RPMI8226 (cell line): ENCODE measurements around the gene ASB13.

Source experiments
- DNase-seq: peaks from one replicate; pipeline ENCODE4 v3.0.0-alpha.2; 2015

Gene ASB13

DNA sequence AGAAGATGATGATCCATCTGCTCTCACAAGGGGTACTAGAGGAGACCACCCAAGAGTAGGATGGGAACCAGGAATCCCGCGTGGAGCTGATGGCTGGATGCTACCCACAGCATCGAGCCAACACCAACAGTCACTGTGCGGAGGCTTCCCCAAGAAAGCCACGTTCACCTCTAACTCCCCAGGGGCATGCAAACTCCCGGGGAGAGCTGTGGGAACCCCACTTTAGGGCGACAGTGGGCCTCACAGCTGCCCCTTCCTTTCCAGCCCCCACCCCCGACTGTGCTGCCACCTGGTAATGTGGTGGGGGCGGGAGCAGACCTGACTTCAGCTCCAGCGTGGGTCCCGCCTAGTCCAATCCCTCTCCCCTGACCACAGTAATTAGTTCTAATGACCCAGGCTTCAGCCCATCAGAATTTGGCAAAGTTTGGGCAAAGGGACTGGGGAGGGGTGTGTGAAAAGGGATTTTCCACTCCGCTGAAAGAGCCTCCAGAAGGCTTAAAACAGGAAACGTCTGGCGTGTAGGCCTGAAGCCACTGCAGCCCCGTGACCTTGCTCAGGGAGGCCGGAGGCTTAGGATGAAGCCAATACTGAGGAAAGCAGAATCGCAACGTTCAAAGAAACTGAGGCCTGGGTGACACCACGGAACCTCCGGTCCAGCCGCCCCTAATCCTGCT, 20.3 kb downstream of the ASB13 start:
- no peak for DNase-seq

DNA sequence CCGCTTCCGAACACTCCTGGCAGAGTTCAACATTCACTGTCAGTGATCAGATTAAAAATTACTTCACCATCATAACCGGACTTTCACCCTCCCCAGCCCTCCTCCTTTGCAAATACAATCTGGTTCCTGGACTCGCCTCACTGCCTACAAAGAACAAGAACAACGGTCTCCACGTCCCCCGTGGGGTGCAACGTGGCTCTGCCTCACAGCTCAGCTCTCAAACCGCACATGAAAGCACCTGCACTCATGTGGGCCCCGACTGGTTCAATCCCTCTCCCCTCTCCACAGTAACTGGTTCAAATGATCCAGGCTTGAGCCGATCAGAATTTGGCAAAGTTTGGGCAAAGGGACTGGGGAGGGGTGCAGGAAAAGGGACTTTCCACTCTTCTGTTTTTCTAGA, 21.0 kb downstream of the ASB13 start:
- no peak for DNase-seq

DNA sequence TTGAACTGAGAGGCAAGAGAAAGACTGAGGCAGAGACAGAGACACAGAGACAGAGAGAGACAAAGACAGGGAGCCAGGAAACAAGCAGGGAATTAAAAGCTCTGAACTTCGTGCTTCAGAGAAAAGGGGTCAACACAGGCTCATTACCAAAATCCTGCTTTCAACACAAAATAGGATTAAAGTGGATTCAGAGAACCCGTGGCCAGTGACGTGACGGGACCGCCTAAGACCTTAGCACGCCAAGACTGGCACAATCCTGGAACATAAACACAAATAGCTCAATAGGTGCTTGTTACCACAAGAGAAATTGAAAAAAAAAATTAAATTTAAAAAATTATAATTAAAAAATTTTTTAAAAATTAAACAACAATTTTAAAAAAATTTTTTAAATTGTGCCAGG, 21.5 kb downstream of the ASB13 start:
- no peak for DNase-seq

DNA sequence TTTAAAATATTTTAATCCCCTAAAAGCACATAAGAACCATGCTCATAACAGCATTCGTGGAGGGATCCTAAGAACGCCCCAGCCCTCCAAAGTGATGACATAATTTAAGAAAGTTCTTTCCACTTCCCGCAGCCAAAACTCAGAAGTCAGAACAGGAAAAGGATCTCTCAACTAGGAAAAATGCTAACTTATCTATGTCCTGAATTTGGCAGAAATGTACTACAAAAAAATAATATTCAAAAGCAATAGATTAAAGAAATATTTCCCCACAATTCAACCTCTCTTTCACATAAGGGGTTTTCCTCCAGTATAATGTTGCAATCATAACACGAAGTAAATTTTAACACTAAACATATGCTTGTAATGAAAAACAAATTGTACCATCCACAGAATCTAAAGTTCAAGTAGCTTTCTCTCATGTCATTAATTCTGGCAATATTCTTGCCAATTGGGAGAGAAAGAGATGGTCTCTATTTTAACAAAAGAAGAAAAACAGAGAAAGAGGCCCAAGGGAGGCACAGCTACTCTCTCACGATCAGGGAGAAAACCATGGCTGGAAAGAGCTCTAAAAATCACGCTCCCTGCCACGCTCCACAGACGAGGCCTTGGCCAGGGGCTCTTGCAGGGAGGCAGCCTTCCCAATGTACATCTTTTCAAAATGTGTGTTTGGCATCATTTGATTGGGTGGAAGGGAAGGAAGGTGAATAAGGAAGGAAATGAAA, 22.9 kb downstream of the ASB13 start:
- DNase-seq, result no peak

DNA sequence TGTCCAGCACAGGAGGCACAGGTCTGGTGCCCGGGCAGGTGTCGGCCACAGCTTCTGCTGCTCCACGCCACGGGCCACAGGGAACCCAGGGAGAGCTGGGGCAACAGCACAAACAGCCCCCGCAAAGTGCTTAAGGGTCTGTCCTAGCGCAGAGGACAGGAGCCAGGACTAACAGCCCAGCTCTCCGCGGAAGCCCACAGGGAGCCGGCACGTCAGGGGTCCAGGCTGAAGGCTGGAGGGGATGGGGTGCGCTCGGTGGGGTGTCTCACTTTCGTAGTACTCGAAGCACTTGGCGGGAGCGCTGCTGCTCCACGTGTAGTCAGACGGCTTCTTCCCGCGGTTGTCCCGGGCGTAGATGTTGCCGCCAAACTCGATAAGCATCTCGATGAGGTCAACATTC, 24.9 kb downstream of the ASB13 start:
- no peak for DNase-seq

DNA sequence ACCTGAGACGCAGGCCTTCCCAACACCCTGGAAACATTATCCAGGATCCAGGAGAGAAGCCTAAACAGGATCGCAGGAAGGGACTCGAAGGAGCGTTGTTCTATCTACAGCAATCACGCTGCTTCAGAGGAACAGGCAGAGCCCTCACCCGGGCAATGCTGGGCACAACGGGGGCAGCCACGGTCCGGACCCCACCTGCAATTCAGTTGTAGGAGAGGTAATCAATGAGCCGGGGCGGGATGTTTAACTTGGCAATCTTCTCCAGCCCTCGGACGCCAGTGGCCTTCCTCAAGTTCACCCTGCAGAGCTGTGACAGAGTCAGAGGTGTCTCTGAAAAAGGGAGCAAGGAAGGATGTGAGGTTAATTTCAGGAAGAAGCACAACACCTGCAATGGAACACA, 25.9 kb downstream of the ASB13 start:
- no peak for DNase-seq

DNA sequence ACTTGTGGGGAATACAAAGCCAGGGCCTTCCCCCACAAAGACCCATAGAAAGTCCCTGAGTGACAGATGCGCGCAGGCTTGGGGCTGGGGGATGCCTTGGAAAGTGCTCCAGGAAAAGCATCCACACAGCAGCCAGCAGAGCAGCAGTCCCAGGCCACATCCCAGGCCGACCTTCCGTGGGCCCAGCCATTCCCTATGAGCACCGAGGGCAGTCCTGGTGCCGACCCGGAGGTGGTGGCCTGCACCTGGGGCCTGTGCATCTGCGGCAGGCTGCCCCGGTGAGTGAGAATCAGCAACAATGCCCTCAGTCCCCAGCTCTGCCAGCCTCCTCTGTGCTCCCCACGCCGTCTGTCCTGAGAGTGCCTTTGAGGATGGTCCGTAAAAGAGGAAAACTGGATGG, 26.4 kb downstream of the ASB13 start:
- no peak for DNase-seq

DNA sequence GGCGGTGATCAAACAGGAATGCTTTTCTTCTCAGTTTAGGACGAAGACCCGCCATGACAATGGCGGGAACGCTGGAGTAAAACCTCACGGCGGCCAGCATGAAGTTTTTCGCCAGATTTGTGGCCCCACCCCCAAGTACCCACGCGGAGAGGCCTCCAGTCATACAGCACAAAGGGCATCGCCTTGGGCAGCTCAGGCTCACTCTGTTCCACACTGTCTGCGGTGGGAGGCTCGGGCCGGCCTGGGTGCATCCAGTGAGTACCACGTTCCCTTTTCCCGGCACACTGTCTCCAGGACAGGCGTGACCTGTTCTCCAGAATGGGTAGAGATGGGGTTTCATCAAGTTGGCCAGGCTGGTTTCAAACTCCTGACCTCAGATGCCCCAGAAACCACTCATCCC, 27.3 kb downstream of the ASB13 start:
- DNase-seq, result no peak

DNA sequence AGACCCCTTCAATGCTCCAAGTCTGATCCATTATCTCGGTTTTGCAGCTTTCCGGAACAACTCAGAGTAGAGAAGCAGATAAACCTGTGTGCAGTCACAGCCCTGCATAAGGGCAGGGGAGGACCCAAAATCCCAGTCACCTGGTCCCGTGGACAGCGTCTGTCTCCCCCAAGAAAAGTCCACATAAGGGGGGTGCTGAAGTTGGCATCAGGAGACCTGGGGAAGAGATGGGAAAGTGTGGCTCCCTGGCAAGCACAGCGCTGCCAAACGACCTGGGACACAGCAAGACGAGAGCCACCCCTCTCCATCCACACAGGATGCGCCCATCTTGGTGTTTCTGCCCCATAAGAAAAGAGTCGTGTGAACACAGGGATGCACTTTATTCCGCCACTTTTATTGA, 27.9 kb downstream of the ASB13 start:
- no peak for DNase-seq

DNA sequence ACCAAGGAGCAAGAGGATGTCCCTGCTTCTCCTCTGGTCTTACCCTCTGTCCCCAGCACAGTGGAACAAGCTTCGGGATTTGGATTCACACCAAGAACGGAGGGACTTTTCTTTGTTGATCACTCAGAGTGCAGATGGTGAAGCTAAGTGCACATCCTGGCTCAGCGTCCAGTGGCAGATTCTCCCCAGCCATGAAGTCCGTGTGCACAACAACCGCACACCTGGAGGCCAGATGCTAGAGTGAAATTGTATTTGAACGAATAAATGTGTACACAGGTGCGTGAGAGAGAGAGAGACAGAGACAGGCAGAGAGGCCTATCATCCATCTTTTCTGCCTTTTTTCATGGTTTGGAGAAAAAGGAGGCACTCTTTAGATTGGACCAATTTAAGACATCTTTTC, 31.5 kb downstream of the ASB13 start:
- peak; percentile 31 for DNase-seq

DNA sequence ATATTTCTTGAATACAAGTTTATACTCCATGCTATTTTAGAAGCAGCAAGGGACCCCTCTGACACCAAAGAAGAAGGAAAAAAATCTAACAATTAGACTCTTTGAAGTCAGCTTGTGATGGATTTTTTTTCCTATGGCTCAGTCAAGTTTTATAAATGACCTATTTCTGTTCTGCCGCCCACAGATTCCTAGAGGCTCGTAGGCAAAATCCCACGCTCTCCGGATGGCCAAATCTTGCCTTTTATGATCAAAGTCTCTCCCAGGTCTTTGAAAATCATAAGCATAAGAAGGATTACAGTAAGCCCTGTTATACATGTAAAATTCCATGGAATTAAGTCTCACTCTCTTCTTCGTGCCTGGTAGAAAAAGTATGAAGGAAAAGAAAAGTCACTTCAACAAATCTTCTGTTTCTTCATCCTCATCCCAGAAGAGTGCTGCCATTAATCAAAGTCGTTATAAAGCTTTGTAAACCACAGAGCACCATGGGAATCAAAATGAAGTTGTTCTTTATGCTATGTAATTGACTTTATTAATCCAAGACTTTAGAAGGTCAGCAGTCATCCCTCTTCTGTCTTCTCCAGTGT, 33.1 kb downstream of the ASB13 start:
- DNase-seq, result no peak

DNA sequence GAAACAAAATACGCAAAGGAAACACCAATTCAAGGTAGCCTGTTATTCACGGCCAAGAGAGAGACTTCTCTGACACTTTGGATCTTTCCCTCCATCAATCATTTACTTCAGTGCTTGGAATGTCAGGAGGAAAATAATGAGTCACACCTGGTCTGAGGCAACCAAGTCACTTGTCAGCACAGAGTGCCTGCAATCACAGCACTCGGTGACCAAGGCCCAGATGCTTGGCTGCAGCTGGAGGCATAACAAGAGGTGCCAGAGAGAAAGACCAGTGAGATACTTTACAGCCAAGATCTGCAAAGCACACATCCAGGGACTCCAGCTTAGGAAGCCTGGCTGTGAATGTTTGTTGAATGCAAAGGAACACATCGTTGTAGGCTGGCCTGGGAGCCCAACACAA, 33.9 kb downstream of the ASB13 start:
- no peak for DNase-seq

DNA sequence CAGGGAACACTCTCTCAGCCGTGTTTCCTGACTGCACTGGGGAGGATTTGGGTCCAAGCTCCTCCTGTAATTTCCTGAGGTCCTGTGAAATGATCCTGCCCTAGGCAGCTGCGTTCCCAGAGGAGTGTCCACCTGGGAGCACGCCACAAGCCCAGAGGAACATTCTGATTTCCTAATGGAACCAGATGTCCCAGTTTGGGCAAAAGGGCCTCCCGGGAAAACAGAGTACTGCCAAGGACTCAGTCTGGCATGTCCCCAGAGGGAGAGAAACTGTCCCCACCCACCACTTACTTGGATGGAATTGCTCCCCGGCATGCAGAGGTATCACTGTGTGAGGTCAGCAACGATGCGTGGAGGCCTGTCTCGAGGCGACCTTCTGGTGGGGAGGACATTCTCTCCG, 34.5 kb downstream of the ASB13 start:
- DNase-seq, result no peak

DNA sequence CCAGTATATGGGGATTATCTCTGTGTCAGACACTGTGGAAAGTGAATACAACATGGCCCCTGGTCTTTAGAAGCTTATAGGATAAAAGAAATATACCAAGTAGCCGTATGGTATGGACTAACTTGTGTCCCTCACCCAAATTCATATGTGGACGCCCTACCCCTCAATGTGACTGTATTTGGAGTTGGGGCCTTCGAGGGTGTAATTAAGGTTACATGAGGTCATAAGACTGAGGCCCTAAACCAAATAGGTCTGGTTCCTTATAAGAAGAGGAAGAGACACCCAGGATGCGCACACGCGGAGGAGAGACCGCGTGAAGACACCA, 36.3 kb downstream of the ASB13 start:
- no peak for DNase-seq

DNA sequence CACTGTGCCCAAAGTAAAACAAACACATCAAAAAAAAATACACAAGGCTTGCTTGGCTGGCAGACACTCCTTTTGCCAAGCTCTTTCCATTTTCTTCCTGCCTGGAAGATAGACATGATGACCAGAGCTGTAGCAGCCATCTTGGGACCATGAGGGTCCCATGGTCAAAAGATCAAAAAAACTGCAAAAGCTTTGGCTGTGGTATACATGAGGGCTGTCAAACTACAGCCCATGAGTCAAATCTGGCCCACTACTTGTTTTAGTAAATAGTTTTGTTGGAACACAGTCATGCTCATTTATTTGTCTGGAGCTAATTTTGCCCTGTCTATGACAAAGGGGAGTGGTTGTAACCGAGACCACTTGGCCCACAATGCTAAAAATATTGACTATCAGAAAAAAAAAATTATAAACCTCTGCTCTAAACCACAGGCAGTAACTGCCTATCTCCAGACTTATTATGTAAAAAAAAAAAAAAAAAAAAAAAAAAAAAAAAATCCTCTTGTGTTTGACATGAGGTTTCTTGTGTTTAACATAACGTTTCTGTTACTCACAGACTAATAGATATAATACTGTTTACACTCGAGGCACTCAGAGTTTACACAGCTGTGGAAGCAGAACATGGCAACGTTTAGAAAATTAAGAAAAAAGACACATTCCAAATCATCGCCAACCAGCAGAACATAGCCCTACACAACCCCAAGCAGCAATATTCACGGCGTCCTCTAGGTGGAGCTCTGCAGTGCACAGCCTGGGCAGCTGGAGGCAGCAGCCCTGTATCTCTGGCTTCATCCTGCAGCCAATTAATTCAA, 36.9 kb downstream of the ASB13 start:
- DNase-seq, result peak; percentile 88

DNA sequence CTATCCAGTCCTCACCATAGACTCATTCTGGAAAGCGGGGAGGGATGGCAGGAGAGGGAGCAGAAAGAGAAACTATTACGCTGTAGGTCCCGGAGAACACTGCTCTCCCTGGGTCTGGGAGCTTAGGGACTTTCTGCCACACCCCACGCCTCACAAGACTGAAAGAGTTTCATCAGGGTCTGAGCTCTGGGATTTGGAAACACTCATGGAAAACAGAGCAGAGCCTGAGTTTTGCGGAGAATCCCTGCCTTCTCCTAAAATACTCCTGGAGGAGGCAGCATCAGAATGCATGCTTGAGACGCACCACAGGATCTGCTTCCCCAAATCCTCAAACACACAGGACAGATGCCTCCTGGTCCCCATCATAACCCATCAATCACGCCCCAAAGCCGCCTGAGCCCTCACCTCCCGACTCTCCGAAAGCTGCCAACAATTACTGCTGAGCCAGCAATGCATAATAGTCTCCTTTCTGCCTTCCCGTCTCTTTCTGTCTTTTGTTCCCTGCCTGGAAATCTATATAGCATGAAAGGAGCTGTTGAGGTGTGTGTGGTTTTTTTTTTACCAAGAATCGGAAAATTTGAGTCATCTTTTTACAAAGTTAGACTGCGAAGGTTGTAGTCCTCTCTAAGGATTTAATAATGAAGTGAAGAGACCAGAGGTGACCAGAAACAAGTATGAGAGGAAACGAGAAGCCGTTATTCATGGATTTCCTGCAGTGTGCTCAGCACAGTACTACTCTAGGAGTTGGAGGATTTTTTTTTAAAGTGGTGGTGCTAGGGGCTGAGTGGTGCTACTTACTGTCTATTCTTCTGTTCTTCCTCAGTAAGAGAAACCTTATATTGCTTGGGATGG, 37.7 kb downstream of the ASB13 start:
- peak; percentile 83 for DNase-seq

DNA sequence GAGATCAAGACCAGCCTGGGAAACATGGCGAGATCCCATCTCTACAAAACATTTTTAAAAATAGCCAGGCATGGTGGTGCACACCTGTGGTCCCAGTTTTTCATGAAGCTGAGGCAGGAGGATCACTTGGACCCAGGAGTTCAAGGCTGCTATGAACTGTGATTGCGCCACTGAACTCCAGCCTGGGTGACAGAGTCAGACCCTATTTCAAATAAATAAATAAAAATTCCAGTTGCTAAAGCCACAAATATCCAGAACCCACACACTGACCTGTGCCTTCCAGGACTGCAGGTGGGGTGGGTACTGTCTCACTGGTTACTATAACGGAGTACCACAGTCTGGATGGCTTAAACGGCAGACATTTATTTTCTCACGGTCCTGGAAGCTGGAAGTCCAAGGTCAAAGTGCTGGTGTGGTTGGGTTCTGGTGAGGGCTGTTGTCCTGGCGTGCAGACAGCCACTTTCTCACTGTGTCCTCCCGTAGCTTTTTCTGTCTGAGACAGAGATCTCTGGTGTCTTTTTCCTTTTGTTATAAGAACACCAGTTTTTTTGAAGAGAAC, 38.8 kb downstream of the ASB13 start:
- DNase-seq, result no peak

DNA sequence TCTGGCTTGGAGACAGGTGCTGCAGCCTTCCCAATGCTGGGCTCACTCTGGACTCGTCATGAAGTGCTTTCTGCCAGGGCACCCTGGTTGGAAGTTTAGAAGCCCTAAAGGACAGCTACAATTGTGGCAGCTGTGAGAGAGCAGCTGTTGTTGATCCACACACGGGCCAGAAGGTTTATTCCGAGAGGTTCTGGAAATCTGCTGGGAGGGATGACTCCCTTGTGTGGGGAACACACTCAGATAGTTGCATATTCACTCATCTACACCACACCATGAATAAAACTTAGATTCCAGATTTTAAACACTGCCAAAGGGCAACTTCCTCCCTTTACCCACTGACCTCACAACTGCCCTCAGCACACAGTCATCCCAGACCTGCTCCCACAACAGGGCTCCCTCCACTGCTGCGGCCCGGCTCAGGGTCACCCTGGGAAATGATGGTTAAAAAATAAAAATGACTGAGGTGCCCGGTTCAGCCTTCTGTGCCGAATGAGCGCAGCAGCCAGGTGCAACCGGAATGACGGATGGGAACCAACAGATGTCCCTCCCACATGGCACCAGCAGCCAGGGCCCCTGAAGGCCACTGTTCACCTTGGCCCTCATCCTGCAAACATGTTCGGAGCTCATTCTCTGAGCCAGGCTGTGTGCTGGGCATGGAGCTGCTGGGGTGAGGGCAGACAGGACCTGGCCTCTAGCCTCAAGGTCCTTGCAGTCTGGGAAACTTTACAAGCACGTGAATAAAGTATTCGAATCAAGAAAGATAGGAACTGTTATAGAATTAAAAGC, 40.2 kb downstream of the ASB13 start:
- no peak for DNase-seq

DNA sequence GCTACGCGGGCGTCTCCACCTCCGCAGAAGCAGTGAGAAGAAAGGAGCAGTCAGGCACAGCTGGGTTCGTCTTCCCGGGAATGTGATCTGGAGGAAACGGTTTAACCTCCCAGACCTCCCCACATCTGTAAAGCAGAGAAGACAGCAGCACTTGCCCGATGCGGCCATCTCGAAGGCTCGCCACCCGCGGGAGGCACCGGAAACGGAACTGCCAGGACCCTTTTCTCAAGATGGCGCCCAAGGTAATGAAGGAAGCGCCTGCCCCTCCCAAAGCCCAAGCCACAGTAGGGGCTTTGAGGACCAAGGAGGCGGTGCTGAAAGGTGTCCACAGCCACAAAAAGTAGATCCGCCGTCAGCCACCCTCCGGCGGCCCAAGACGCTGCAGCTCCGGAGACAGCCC, 41.7 kb downstream of the ASB13 start:
- no peak for DNase-seq

DNA sequence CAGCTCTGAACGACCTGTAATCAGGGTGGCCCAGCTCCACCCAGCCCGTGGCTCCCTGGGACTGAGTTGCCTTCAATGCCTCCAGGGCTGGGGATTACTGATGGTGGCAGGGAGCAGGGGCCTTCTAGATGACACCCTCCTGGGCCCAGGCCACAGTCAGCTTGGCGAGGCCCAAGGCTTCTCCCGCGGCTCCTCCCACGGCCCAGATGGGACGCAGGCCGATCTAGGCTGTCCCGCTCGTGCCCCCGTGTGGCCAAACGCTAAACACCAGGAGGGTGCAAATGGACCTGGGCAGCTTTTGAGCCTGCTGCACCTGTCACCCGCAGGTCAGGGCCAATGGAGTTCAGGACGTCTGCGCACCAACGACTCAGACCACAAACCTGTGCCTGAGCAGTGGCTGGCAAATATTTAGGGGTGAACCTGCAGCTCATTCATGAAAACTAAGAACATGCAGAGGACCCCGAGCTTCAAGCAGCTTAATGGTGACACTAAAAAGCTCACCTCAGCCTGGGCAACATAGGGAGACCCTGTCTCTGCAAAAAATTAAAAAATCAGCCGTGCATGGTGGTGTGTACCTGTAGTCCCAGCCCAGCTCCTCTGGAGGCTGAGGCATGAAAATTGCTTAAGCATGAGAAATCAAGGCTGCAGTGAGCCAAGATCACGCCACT, 43.2 kb downstream of the ASB13 start:
- peak; percentile 98 for DNase-seq
